ENCODE data around the gene TUBB3.
"Not testable (repeated sequence)": the region's sequence is repeated elsewhere in the genome, so short reads cannot be mapped to it uniquely, and the experiment has no call there.

Gene TUBB3

GRCh38 chr16:89918453-89919347 is 4.4 kb upstream of the TUBB3 start, which contains the start of gene MC1R:
TSS of gene MC1R (plus strand) at chr16:89918862. CDS start at chr16:89919259, 397 bp downstream.
- no peak for DNase-seq (ENCODE audit: low spot score)

- no peak for DNase-seq (ENCODE audit: low spot score)
Observed at GRCh38 chr16:89919535-89920406, 3.4 kb upstream of the TUBB3 start.

GRCh38 chr16:89920723-89921122 is 2.4 kb upstream of the TUBB3 start:
- no peak for DNase-seq (ENCODE audit: low spot score)

GRCh38 chr16:89921131-89921701 is 1.9 kb upstream of the TUBB3 start:
- no peak for DNase-seq (ENCODE audit: low spot score)

GRCh38 chr16:89921702-89922476 is 1.3 kb upstream of the TUBB3 start:
- DNase-seq (ENCODE audit: low spot score): no peak

GRCh38 chr16:89922477-89922883 is 662 bp upstream of the TUBB3 start:
- no peak for DNase-seq (ENCODE audit: low spot score)

- peak; percentile 53 for DNase-seq (ENCODE audit: low spot score)
Observed at GRCh38 chr16:89923640-89924296, 626 bp downstream of the TUBB3 start.

GRCh38 chr16:89924297-89924924 is 1.3 kb downstream of the TUBB3 start:
- DNase-seq (ENCODE audit: low spot score): peak; percentile 65

- DNase-seq (ENCODE audit: low spot score): no peak
Observed at GRCh38 chr16:89924925-89925307, 1.8 kb downstream of the TUBB3 start.

- DNase-seq (ENCODE audit: low spot score): no peak
Observed at GRCh38 chr16:89925596-89926079, 2.5 kb downstream of the TUBB3 start.

- no peak for DNase-seq (ENCODE audit: low spot score)
Observed at GRCh38 chr16:89931305-89931896, 8.3 kb downstream of the TUBB3 start.

GRCh38 chr16:89931964-89932363 is 8.8 kb downstream of the TUBB3 start:
- no peak for DNase-seq (ENCODE audit: low spot score)

GRCh38 chr16:89934019-89934418 is 10.9 kb downstream of the TUBB3 start:
- not testable (repeated sequence) for DNase-seq (ENCODE audit: low spot score)

GRCh38 chr16:89934611-89935553 is 11.7 kb downstream of the TUBB3 start:
- no peak for DNase-seq (ENCODE audit: low spot score)

GRCh38 chr16:89935620-89936019 is 12.5 kb downstream of the TUBB3 start:
- DNase-seq (ENCODE audit: low spot score): not testable (repeated sequence)

GRCh38 chr16:89936034-89936433 is 12.9 kb downstream of the TUBB3 start:
- no peak for DNase-seq (ENCODE audit: low spot score)

GRCh38 chr16:89936508-89936907 is 13.4 kb downstream of the TUBB3 start:
- no peak for DNase-seq (ENCODE audit: low spot score)

- DNase-seq (ENCODE audit: low spot score): no peak
Observed at GRCh38 chr16:89936981-89937380, 13.8 kb downstream of the TUBB3 start.

Measured in D341Med (cell line).